ENCODE data around the gene CLTA. TPM values are rescaled to one million over a fixed set of nuclear protein-coding genes. Genes with fewer than 3 reads are reported as not detected.

CLTA gene
- total RNA-seq, 5 donors from 2014 or later (not counting 1 experiment from before 2014, with no cell fraction given), result 40.2 to 79.0 (median 70.0) TPM

DNA sequence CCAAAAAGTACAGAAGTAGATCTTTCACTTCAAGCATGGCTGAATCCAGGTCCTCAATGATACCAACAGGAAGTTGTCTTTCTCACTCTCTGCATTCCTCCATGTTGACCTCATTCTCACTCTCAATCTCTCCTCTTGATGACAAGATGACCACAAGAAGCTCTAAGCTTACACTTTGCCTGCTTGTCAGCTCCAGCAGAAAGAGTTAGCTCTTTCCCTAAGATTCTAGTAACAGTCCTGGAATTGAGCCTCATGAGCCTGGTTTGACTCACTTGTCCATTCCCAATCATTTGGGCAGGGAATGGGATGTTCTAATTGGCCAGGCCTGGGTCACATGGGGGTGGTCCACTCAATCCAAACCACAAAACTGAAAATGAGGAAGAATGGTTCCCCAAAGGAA, 3.3 kb upstream of the CLTA start:
- DNase-seq, result peak in 1 of 35 experiments; percentile 21
- Mint-ChIP-seq H3K27ac (no peak overlapping the region), H3K4me3 (no peak overlapping the region), H3K36me3 (no peaks in the 10 kb centered on the region), H3K9me3 (no peaks in the 10 kb centered on the region), H3K4me1 (peaks cover 13 to 25% (median 15%) of the 10 kb centered on the region in 3 donors), H3K27me3 (peaks cover 0 to 5% of the 10 kb centered on the region in 2 donors)
- H3K4me3 ChIP-seq (ENCODE audit: control insufficient read depth in 1 of 2, extremely low read depth in 1 of 2, low read length in 1 of 2), result no peak overlapping the region
- no peaks in the 10 kb centered on the region for H3K9me3 ChIP-seq
- CTCF ChIA-PET, result interaction anchor here (1.4 kb wide), 2 partner anchors 85 kb away, joined by 3 read pairs; no protein-coding TSS in a partner anchor
- H3K27ac ChIP-seq (ENCODE audit: low read length), result peak overlapping the region; percentile 39
- H3K36me3 ChIP-seq (ENCODE audit: control insufficient read depth in 2 of 2, extremely low read depth in 1 of 2, insufficient read depth in 1 of 2, low read length in 1 of 2), result no peaks in the 10 kb centered on the region
- ATAC-seq (replicated peaks in 1 of 4), result no peak
- H3K4me1 ChIP-seq (ENCODE audit: control insufficient read depth in 1 of 2, extremely low read depth in 1 of 2, insufficient read depth in 2 of 2, low read length in 2 of 2), result peaks cover 10 to 13% of the 10 kb centered on the region in 2 experiments
- H3K27me3 ChIP-seq (replicated peaks in 1 of 2; ENCODE audit: control insufficient read depth in 2 of 2, extremely low read depth in 1 of 2, insufficient read depth in 2 of 2, low read length in 1 of 2), result no peaks in the 10 kb centered on the region
- POLR2A ChIA-PET, result no interaction called here

DNA sequence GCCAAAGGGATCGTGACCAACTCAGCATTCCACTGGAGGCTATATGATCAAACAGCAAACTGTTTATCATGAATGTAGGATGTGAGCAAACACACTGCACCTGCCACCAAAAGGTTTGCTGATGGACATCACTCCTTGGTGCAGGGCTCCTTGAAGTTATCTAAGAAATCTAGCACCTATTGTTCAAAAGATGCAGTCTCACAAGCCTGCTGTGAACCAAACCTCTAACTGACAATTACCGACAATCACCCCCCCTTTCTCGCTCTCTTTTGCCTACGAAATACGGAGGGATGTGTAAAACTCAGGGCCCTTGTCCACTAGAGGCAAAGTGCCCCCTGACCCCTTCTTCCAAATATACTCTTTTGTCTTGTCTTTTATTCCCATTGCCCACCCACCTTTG, 2.5 kb upstream of the CLTA start:
- Histone ChIP-seq H3K27ac (ENCODE audit: low read length) (no peak overlapping the region), H3K4me1 (ENCODE audit: control insufficient read depth in 1 of 2, extremely low read depth in 1 of 2, insufficient read depth in 2 of 2, low read length in 2 of 2) (peaks cover 17 to 20% of the 10 kb centered on the region in 2 experiments), H3K4me3 (ENCODE audit: control insufficient read depth in 1 of 2, extremely low read depth in 1 of 2, low read length in 1 of 2) (no peak overlapping the region), H3K9me3 (no peaks in the 10 kb centered on the region), H3K36me3 (ENCODE audit: control insufficient read depth in 2 of 2, extremely low read depth in 1 of 2, insufficient read depth in 1 of 2, low read length in 1 of 2) (peaks cover 0 to 4% of the 10 kb centered on the region in 2 donors), H3K27me3 (replicated peaks in 1 of 2; ENCODE audit: control insufficient read depth in 2 of 2, extremely low read depth in 1 of 2, insufficient read depth in 2 of 2, low read length in 1 of 2) (no peaks in the 10 kb centered on the region)
- ATAC-seq (replicated peaks in 1 of 4), result no peak
- 100% methylated on average over 1 of the region's 5 CpGs for WGBS (ENCODE audit: insufficient coverage)
- Mint-ChIP-seq H3K4me3 (no peak overlapping the region), H3K27me3 (peaks cover 0 to 5% of the 10 kb centered on the region in 2 donors), H3K36me3 (no peaks in the 10 kb centered on the region), H3K9me3 (no peaks in the 10 kb centered on the region), H3K27ac (no peak overlapping the region), H3K4me1 (peaks cover 21 to 33% (median 23%) of the 10 kb centered on the region in 3 donors)
- ChIA-PET POLR2A (no interaction called here), CTCF (interaction anchor here (1.4 kb wide), 2 partner anchors 86 kb away, joined by 3 read pairs; no protein-coding TSS in a partner anchor)
- peak in 1 of 35 experiments; percentile 9 for DNase-seq

DNA sequence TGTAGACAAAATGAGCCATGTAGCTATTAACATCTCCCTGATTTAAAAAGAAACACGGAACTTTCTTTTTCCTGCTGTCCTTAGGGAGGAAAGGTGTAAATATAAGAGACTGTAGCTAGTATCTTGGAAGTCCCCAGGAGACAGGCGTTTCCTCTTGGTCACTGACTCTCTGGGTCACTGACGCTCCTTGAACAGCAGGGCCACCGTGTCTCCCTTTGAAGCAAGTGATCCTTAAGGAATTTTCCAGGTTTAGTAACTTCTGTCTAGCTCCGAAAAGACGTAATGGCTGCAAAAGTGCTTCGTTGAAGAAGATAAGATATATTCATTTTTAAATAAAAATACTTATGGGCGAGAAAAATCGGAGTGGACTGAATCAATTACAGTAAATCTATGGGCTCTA, 745 bp upstream of the CLTA start:
- H3K9me3 ChIP-seq, result no peaks in the 10 kb centered on the region
- peaks cover 0 to 4% of the 10 kb centered on the region in 2 donors for H3K36me3 ChIP-seq (ENCODE audit: control insufficient read depth in 2 of 2, extremely low read depth in 1 of 2, insufficient read depth in 1 of 2, low read length in 1 of 2)
- H3K9me3 Mint-ChIP-seq, result no peaks in the 10 kb centered on the region
- peak overlapping the region; percentile 91 to 94 (median 92) for H3K4me3 Mint-ChIP-seq
- peaks cover 14% of the 10 kb centered on the region for H3K36me3 Mint-ChIP-seq
- peak overlapping the region; percentile 62 for H3K27ac ChIP-seq (ENCODE audit: low read length)
- POLR2A ChIA-PET, result interaction anchor here (0.6 to 1.1 kb wide), 8 partner anchors 12 to 210 kb away, joined by 3 to 4 read pairs (median 4); no protein-coding TSS in a partner anchor
- H3K27me3 Mint-ChIP-seq, result peaks cover 0 to 5% of the 10 kb centered on the region in 2 donors
- CTCF ChIA-PET, result interaction anchor here (0.6 to 2.5 kb wide), 22 partner anchors 11 to 586 kb away, joined by 3 to 19 read pairs (median 4); partner anchors contain the start of gene GNE (in 1 of the 2)
- peaks cover 24 to 31% of the 10 kb centered on the region in 2 experiments for H3K4me1 ChIP-seq (ENCODE audit: control insufficient read depth in 1 of 2, extremely low read depth in 1 of 2, insufficient read depth in 2 of 2, low read length in 2 of 2)
- no peaks in the 10 kb centered on the region for H3K27me3 ChIP-seq (replicated peaks in 1 of 2; ENCODE audit: control insufficient read depth in 2 of 2, extremely low read depth in 1 of 2, insufficient read depth in 2 of 2, low read length in 1 of 2)
- H3K27ac Mint-ChIP-seq, result peak overlapping the region; percentile 33 to 94
- no peak for ATAC-seq (replicated peaks in 1 of 4)
- peaks cover 39 to 51% (median 41%) of the 10 kb centered on the region in 3 donors for H3K4me1 Mint-ChIP-seq
- peak overlapping the region; percentile 68 to 72 for H3K4me3 ChIP-seq (ENCODE audit: control insufficient read depth in 1 of 2, extremely low read depth in 1 of 2, low read length in 1 of 2)
- WGBS (ENCODE audit: insufficient coverage), result 33% methylated on average over 3 of the region's 9 CpGs
- DNase-seq, result peak in 1 of 35 experiments; percentile 20

DNA sequence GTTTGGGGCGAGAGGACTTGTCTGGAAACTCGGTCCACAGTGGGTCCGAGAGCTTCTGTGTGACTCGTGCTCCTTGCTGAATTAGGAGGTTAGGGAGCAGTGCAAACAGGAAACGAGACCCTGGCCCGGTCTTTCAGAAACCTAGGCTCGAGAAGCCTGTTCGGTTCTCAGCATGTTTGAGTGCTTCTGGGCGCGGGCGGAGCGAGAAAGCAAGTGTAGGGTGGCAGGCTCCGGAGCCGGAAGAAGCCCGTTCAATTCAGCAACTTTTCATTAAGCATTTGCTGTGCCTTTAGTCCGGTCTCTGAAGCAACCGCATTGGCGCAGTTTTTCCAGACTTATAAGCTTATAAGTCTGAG, 547 bp downstream of the CLTA start:
- peaks cover 18% of the 10 kb centered on the region for H3K36me3 Mint-ChIP-seq
- H3K27ac Mint-ChIP-seq, result peak overlapping the region; percentile 88 to 92
- Histone ChIP-seq H3K4me1 (ENCODE audit: control insufficient read depth in 1 of 2, extremely low read depth in 1 of 2, insufficient read depth in 2 of 2, low read length in 2 of 2) (peaks cover 24 to 31% of the 10 kb centered on the region in 2 experiments), H3K36me3 (ENCODE audit: control insufficient read depth in 2 of 2, extremely low read depth in 1 of 2, insufficient read depth in 1 of 2, low read length in 1 of 2) (peaks cover 0 to 4% of the 10 kb centered on the region in 2 donors), H3K9me3 (no peaks in the 10 kb centered on the region), H3K4me3 (ENCODE audit: control insufficient read depth in 1 of 2, extremely low read depth in 1 of 2, low read length in 1 of 2) (peak overlapping the region; percentile 68 to 72), H3K27ac (ENCODE audit: low read length) (peak overlapping the region; percentile 62), H3K27me3 (replicated peaks in 1 of 2; ENCODE audit: control insufficient read depth in 2 of 2, extremely low read depth in 1 of 2, insufficient read depth in 2 of 2, low read length in 1 of 2) (no peaks in the 10 kb centered on the region)
- WGBS (ENCODE audit: insufficient coverage), result 3% methylated on average over 18 of the region's 18 CpGs
- peak in 34 of 35 experiments; percentile 2 to 61 (median 35) for DNase-seq
- CTCF ChIA-PET, result interaction anchor here (0.6 to 2.5 kb wide), 15 partner anchors 10 to 216 kb away, joined by 3 to 19 read pairs (median 4); partner anchors contain the start of gene GNE (in 1 of the 2)
- ATAC-seq (replicated peaks in 1 of 4), result peak; percentile 17 to 51 (median 35)
- POLR2A ChIA-PET, result interaction anchor here (0.6 to 1.1 kb wide), 7 partner anchors 11 to 1546 kb away, joined by 3 to 4 read pairs (median 4); no protein-coding TSS in a partner anchor
- H3K9me3 Mint-ChIP-seq, result no peaks in the 10 kb centered on the region
- peaks cover 46 to 57% (median 46%) of the 10 kb centered on the region in 3 donors for H3K4me1 Mint-ChIP-seq
- H3K4me3 Mint-ChIP-seq, result peak overlapping the region; percentile 91 to 94 (median 92)
- peaks cover 0 to 5% of the 10 kb centered on the region in 2 donors for H3K27me3 Mint-ChIP-seq

DNA sequence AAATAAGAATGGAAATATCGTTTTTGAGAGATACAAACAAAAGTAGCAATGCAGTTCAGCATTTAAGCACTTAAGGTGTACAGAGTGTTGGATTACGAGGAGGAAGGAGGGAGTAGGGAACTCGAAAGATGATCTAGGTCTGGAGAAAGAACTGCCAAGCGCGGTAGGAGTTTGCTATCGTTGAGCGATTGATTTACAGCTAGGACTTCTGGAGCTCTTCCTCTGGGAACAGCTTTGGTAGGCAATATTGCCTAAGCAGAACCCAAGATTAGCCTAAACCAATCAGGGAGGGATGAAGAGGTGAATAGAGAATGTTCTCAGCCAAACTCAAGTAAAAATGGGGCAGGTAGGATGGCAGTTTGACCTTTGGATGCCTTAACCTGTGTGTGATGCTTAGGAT, 965 bp downstream of the CLTA start:
- peaks cover 18% of the 10 kb centered on the region for H3K36me3 Mint-ChIP-seq
- POLR2A ChIA-PET, result interaction anchor here in 1 of 2 donors (0.6 kb wide), 3 partner anchors 39 to 1546 kb away, joined by 4 read pairs; no protein-coding TSS in a partner anchor

DNA sequence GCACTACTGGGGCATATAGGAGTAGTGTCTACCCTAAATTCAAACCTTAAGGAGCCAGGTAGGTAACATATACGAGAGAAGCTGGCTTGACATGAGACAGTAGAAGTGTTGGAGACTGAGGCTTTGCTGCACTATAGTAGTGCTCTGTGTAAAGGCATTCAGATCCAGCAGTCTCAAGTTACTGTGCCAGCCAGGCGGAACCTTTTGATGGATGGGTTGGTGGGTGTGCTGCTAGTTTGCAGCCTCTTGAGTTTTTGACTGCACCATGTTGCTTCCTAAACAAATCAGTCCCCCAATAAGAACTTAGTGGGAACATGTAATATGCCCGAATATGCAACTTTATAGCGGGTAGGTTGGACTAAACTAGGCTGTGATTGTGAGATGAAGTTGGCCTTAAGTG, 1.5 kb downstream of the CLTA start:
- peaks cover 46 to 62% (median 55%) of the 10 kb centered on the region in 3 donors for H3K4me1 Mint-ChIP-seq

More for the DNA sequence above, 965 bp downstream of the CLTA start:
- H3K36me3 ChIP-seq (ENCODE audit: control insufficient read depth in 2 of 2, extremely low read depth in 1 of 2, insufficient read depth in 1 of 2, low read length in 1 of 2), result peaks cover 0 to 4% of the 10 kb centered on the region in 2 donors
- no peaks in the 10 kb centered on the region for H3K27me3 ChIP-seq (replicated peaks in 1 of 2; ENCODE audit: control insufficient read depth in 2 of 2, extremely low read depth in 1 of 2, insufficient read depth in 2 of 2, low read length in 1 of 2)
- peak overlapping the region; percentile 88 to 92 for H3K27ac Mint-ChIP-seq
- H3K27me3 Mint-ChIP-seq, result peaks cover 0 to 5% of the 10 kb centered on the region in 2 donors
- H3K27ac ChIP-seq (ENCODE audit: low read length), result no peak overlapping the region
- H3K4me1 Mint-ChIP-seq, result peaks cover 46 to 60% (median 50%) of the 10 kb centered on the region in 3 donors
- H3K9me3 ChIP-seq, result no peaks in the 10 kb centered on the region
- no peak for DNase-seq
- H3K4me3 ChIP-seq (ENCODE audit: control insufficient read depth in 1 of 2, extremely low read depth in 1 of 2, low read length in 1 of 2), result peak overlapping the region; percentile 68 to 72
- 0% methylated on average over 6 of the region's 7 CpGs for WGBS (ENCODE audit: insufficient coverage)
- peaks cover 24 to 34% of the 10 kb centered on the region in 2 experiments for H3K4me1 ChIP-seq (ENCODE audit: control insufficient read depth in 1 of 2, extremely low read depth in 1 of 2, insufficient read depth in 2 of 2, low read length in 2 of 2)
- CTCF ChIA-PET, result interaction anchor here (0.6 to 2.5 kb wide), 6 partner anchors 9 to 1109 kb away, joined by 3 to 19 read pairs (median 3); no protein-coding TSS in a partner anchor
- peak overlapping the region; percentile 91 to 94 (median 92) for H3K4me3 Mint-ChIP-seq
- no peaks in the 10 kb centered on the region for H3K9me3 Mint-ChIP-seq
- ATAC-seq (replicated peaks in 1 of 4), result no peak

More for the DNA sequence above, 1.5 kb downstream of the CLTA start:
- Histone ChIP-seq H3K4me3 (ENCODE audit: control insufficient read depth in 1 of 2, extremely low read depth in 1 of 2, low read length in 1 of 2) (peak overlapping the region; percentile 68 to 72), H3K27ac (ENCODE audit: low read length) (no peak overlapping the region), H3K36me3 (ENCODE audit: control insufficient read depth in 2 of 2, extremely low read depth in 1 of 2, insufficient read depth in 1 of 2, low read length in 1 of 2) (peaks cover 0 to 8% of the 10 kb centered on the region in 2 donors), H3K27me3 (replicated peaks in 1 of 2; ENCODE audit: control insufficient read depth in 2 of 2, extremely low read depth in 1 of 2, insufficient read depth in 2 of 2, low read length in 1 of 2) (no peaks in the 10 kb centered on the region), H3K4me1 (ENCODE audit: control insufficient read depth in 1 of 2, extremely low read depth in 1 of 2, insufficient read depth in 2 of 2, low read length in 2 of 2) (peaks cover 24 to 37% of the 10 kb centered on the region in 2 experiments), H3K9me3 (no peaks in the 10 kb centered on the region)
- ChIA-PET CTCF (interaction anchor here (0.6 to 2.3 kb wide), 3 partner anchors 9 to 1109 kb away, joined by 3 to 19 read pairs (median 3); no protein-coding TSS in a partner anchor), POLR2A (interaction anchor here in 1 of 2 donors (0.6 kb wide), 2 partner anchors 403 to 1547 kb away, joined by 3 to 4 read pairs; no protein-coding TSS in a partner anchor)
- WGBS (ENCODE audit: insufficient coverage), result 38% methylated on average over 1 of the region's 4 CpGs
- DNase-seq, result no peak
- H3K9me3 Mint-ChIP-seq, result no peaks in the 10 kb centered on the region
- peak overlapping the region in 1 of 2 donors; percentile 88 for H3K27ac Mint-ChIP-seq
- H3K36me3 Mint-ChIP-seq, result peaks cover 18% of the 10 kb centered on the region
- H3K4me3 Mint-ChIP-seq, result peak overlapping the region; percentile 91 to 94 (median 92)
- peaks cover 0 to 5% of the 10 kb centered on the region in 2 donors for H3K27me3 Mint-ChIP-seq
- no peak for ATAC-seq (replicated peaks in 1 of 4)

All from T-cell (primary cell).